ENCODE data around the gene IGFL1.
A peak's percentile ranks its signal among the peaks of the same experiment; 100 is the strongest.
"Not testable (repeated sequence)": the region's sequence is repeated elsewhere in the genome, so short reads cannot be mapped to it uniquely, and the experiment has no call there.

IGFL1 gene

GRCh38 chr19:46229442-46229841 is at the start of gene IGFL1:
TSS of gene IGFL1 (plus strand) at chr19:46229742. CDS start at chr19:46229775, 33 bp downstream.
- DNase-seq (ENCODE audit: low read depth, low spot score), result no peak

GRCh38 chr19:46180701-46181387 is 48.7 kb upstream of the IGFL1 start:
- peak; percentile 73 for DNase-seq (ENCODE audit: low read depth, low spot score)

- DNase-seq (ENCODE audit: low read depth, low spot score), result no peak
Measured at GRCh38 chr19:46181388-46181779, 48.2 kb upstream of the IGFL1 start.

- DNase-seq (ENCODE audit: low read depth, low spot score), result no peak
Measured at GRCh38 chr19:46182476-46182875, 47.1 kb upstream of the IGFL1 start.

GRCh38 chr19:46184775-46185710 is 44.5 kb upstream of the IGFL1 start:
- DNase-seq (ENCODE audit: low read depth, low spot score), result peak; percentile 58

- DNase-seq (ENCODE audit: low read depth, low spot score), result no peak
Measured at GRCh38 chr19:46186101-46186716, 43.3 kb upstream of the IGFL1 start.

- DNase-seq (ENCODE audit: low read depth, low spot score), result no peak
Measured at GRCh38 chr19:46186717-46187101, 42.8 kb upstream of the IGFL1 start.

GRCh38 chr19:46189971-46190888 is 39.3 kb upstream of the IGFL1 start:
- no peak for DNase-seq (ENCODE audit: low read depth, low spot score)

- DNase-seq (ENCODE audit: low read depth, low spot score), result no peak
Measured at GRCh38 chr19:46191356-46191755, 38.2 kb upstream of the IGFL1 start.

GRCh38 chr19:46191972-46192371 is 37.6 kb upstream of the IGFL1 start:
- no peak for DNase-seq (ENCODE audit: low read depth, low spot score)

- not testable (repeated sequence) for DNase-seq (ENCODE audit: low read depth, low spot score)
Measured at GRCh38 chr19:46192626-46192991, 36.9 kb upstream of the IGFL1 start.

- DNase-seq (ENCODE audit: low read depth, low spot score), result peak; percentile 61
Measured at GRCh38 chr19:46192992-46193650, 36.4 kb upstream of the IGFL1 start.

GRCh38 chr19:46193678-46194077 is 35.9 kb upstream of the IGFL1 start:
- no peak for DNase-seq (ENCODE audit: low read depth, low spot score)

GRCh38 chr19:46195104-46195503 is 34.4 kb upstream of the IGFL1 start:
- DNase-seq (ENCODE audit: low read depth, low spot score), result no peak

- DNase-seq (ENCODE audit: low read depth, low spot score), result not testable (repeated sequence)
Measured at GRCh38 chr19:46195919-46196318, 33.6 kb upstream of the IGFL1 start.

- DNase-seq (ENCODE audit: low read depth, low spot score), result no peak
Measured at GRCh38 chr19:46196410-46197124, 33.0 kb upstream of the IGFL1 start.

- DNase-seq (ENCODE audit: low read depth, low spot score), result no peak
Measured at GRCh38 chr19:46197314-46198070, 32.0 kb upstream of the IGFL1 start.

- peak; percentile 87 for DNase-seq (ENCODE audit: low read depth, low spot score)
Measured at GRCh38 chr19:46198756-46199155, 30.8 kb upstream of the IGFL1 start.

Measured in astrocyte of the hippocampus (primary cell).